ENCODE data around the gene SLC12A9. TPM values are rescaled to one million over a fixed set of nuclear protein-coding genes. Genes with fewer than 3 reads are reported as not detected.

The SLC12A9 gene
- total and polyA plus RNA-seq, 2 of the 4 experiments (the other 2 are of a cell fraction), result 4.5 to 16.2 TPM

GRCh38 chr7:100822236-100823139 is 30.0 kb upstream of the SLC12A9 start (continued):
- no peak for TF ChIP-seq CTCF (conservative IDR thresholded peaks at IDR 0.05; ENCODE audit: low read depth, low read length)

- no peak overlapping the region for H2BK15ac ChIP-seq (ENCODE audit: low read depth, low read length)
- TF ChIP-seq USF2 (IDR thresholded peaks at IDR 0.05; ENCODE audit: low read depth, low read length) (no peak), POLR2A (IDR thresholded peaks at IDR 0.05; ENCODE audit: low read depth, low read length) (no peak), CHD1 (IDR thresholded peaks at IDR 0.05; ENCODE audit: low read depth, low read length) (no peak), MAZ (IDR thresholded peaks at IDR 0.05; ENCODE audit: borderline replicate concordance, low read depth, low read length) (no peak), SMC3 (IDR thresholded peaks at IDR 0.05; ENCODE audit: low read depth, low read length) (no peak)
- H2AFZ ChIP-seq (replicated peaks; ENCODE audit: low read length, poor library complexity), result no peak overlapping the region
- H3K4ac ChIP-seq (ENCODE audit: low read depth, low read length), result no peak overlapping the region
- H3K27me3 ChIP-seq (ENCODE audit: control insufficient read depth, insufficient read depth, low read length), result no peaks in the 10 kb centered on the region
- H3K4me1 ChIP-seq (ENCODE audit: control insufficient read depth, insufficient read depth, low read length), result peaks cover 9% of the 10 kb centered on the region
- peaks cover 30% of the 10 kb centered on the region for H4K20me1 ChIP-seq (ENCODE audit: insufficient read depth, low read length)
- in situ Hi-C loops (cut with MboI; ENCODE audit: low sequenced_read_pairs), result loop anchor here (10.0 kb wide), 1 partner anchor 118 kb away; the partner anchor contains the start of gene POP7
- H3K18ac ChIP-seq (ENCODE audit: low read depth, low read length), result no peak overlapping the region
- no peaks in the 10 kb centered on the region for H3K9me1 ChIP-seq (ENCODE audit: insufficient read depth, low read length)
- H3K79me1 ChIP-seq (ENCODE audit: low read depth in 1 of 2, low read length in 2 of 2), result peaks cover 7 to 50% of the 10 kb centered on the region in 2 experiments; a peak in 3 of 4 replicates
- intact Hi-C loops (cut with micrococcal nuclease), result no loop called here
- H3K9ac ChIP-seq (ENCODE audit: low read depth, low read length), result no peak overlapping the region
- dilution Hi-C loops (cut with HindIII; ENCODE audit: low sequenced_read_pairs, unreplicated experiment), result no loop called here
- no peak for ATAC-seq (ENCODE audit: low read depth)
- no peak overlapping the region for H3K23ac ChIP-seq (ENCODE audit: low read depth, low read length)
- no peak overlapping the region for H4K8ac ChIP-seq (ENCODE audit: low read depth in 2 of 2, low read length in 2 of 2)
- POLR2A ChIA-PET (ENCODE audit: unreplicated experiment), result no interaction called here
- no peak overlapping the region for H3K4me2 ChIP-seq (ENCODE audit: low read depth, low read length)
- no peak overlapping the region for H3K14ac ChIP-seq (replicated peaks; ENCODE audit: low read depth, low read length)
- no peak overlapping the region for H2BK20ac ChIP-seq (ENCODE audit: low read depth, low read length)
- H3K36me3 ChIP-seq (ENCODE audit: control insufficient read depth, insufficient read depth, low read length), result peaks cover 48% of the 10 kb centered on the region
- H3K4me3 ChIP-seq (ENCODE audit: insufficient read depth, low read depth, low read length), result no peak overlapping the region
- H3K27ac ChIP-seq (ENCODE audit: insufficient read depth, low read length), result no peak overlapping the region
- no peak overlapping the region for H4K91ac ChIP-seq (ENCODE audit: insufficient read depth, low read depth, low read length)
- DNase-seq, result no peak
- no peak overlapping the region for H2AK5ac ChIP-seq (ENCODE audit: low read depth, low read length)
- no peak overlapping the region for H2BK120ac ChIP-seq (ENCODE audit: low read depth, low read length)
- H2BK5ac ChIP-seq (ENCODE audit: low read depth, low read length, poor library complexity, severe bottlenecking), result no peak overlapping the region
- no TSS peak for BruUV-seq (replicated peaks)
- H3K56ac ChIP-seq (ENCODE audit: extremely low read depth, insufficient read depth, low read length), result no peak overlapping the region
- 71% methylated on average over 1 of the region's 7 CpGs; no CpG with 5 or more reads in 1 of the 2 experiments for whole genome bisulfite sequencing, 2 experiments (ENCODE audit: extremely low coverage in 2 of 2, insufficient read length in 1 of 2)
- no peak overlapping the region for H4K5ac ChIP-seq (ENCODE audit: low read depth, low read length)
- no peak overlapping the region for H2AK9ac ChIP-seq (replicated peaks; ENCODE audit: low read depth, low read length, poor library complexity)
- CTCF ChIA-PET, result no interaction called here
- no peaks in the 10 kb centered on the region for H3K9me3 ChIP-seq (ENCODE audit: control insufficient read depth, insufficient read depth, low read length)
Observed at GRCh38 chr7:100823140-100823525, 29.4 kb upstream of the SLC12A9 start.

Data from IMR-90 (cell line).